ENCODE results near the gene KLHL30.

Gene KLHL30

GRCh38 chr2:238143239-238143951, 4.9 kb downstream of the KLHL30 start:
- DNase-seq (ENCODE audit: insufficient read length, low spot score) (no peak), FAIRE-seq (no peak)
- TF ChIP-seq CTCF (IDR thresholded peaks at IDR 0.05; ENCODE audit: insufficient read depth, missing control alignments) = no peak

DNA sequence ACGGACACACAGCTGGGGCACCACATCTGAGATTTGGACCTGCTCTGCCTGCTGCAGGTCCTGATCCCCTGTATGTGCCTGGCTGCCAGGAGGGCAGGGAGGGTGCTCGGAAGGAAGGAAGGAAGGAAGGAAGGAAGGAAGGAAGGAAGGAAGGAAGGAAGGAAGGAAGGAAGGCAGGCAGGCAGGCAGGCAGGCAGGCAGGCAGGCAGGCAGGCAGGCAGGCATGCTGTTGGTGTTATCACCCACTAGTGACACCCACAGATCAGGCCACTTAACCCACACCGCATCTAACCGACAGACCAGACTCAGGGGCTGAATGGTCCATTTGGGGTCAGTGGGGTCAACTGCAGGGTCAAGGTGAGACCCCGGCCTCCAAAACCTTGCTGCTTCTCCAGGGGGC, 5.8 kb downstream of the KLHL30 start:
- DNase-seq (ENCODE audit: insufficient read length, low spot score) = no peak
- no peak for FAIRE-seq
- TF ChIP-seq CTCF (IDR thresholded peaks at IDR 0.05; ENCODE audit: insufficient read depth, missing control alignments) = no peak

DNA sequence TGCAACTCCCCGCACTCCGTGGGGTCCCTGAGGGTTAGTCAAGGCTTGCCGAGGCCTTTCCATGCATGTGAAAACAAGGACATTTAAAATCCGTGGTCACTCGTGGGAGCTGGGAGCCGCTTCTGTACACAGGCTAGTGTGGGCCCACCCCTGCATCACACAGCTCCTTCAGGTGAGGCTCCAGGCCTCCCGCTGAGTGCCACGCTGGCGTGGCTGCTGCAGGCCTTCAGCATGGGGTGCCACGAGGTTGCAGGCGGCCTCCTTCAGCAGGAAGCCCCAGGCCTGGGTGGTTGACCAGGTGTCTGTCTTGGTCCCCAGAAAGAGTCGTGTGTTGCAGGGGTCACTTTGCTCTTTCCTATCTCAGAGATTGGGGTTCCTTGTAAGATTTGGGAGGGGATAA, 6.6 kb downstream of the KLHL30 start:
- TF ChIP-seq CTCF (IDR thresholded peaks at IDR 0.05; ENCODE audit: insufficient read depth, missing control alignments) = no peak
- no peak for FAIRE-seq

DNA sequence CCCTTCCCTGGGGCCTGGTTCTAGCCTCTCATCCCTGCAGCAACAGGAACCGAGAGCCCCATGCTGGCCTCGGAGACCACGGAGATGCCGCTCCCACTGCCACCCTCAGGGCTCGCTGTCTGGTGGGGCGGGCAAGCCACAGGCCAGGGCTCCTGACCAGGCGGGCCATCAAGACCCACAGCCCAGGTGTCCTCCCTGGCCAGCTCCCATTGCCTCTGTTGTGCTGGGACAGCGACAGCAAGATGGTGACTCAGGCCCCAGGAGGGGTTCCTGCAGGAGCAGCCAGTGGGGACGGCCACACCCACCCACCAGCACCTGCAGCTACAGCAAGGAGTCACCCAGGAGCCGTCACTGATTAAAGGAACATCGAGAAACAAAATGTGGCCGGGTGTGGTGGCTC, 7.4 kb downstream of the KLHL30 start:
- no peak for TF ChIP-seq CTCF (IDR thresholded peaks at IDR 0.05; ENCODE audit: insufficient read depth, missing control alignments)
- no peak for FAIRE-seq
- no peak for DNase-seq (ENCODE audit: insufficient read length, low spot score)

More for the DNA sequence above, 6.6 kb downstream of the KLHL30 start:
- DNase-seq (ENCODE audit: insufficient read length, low spot score) = no peak

DNA sequence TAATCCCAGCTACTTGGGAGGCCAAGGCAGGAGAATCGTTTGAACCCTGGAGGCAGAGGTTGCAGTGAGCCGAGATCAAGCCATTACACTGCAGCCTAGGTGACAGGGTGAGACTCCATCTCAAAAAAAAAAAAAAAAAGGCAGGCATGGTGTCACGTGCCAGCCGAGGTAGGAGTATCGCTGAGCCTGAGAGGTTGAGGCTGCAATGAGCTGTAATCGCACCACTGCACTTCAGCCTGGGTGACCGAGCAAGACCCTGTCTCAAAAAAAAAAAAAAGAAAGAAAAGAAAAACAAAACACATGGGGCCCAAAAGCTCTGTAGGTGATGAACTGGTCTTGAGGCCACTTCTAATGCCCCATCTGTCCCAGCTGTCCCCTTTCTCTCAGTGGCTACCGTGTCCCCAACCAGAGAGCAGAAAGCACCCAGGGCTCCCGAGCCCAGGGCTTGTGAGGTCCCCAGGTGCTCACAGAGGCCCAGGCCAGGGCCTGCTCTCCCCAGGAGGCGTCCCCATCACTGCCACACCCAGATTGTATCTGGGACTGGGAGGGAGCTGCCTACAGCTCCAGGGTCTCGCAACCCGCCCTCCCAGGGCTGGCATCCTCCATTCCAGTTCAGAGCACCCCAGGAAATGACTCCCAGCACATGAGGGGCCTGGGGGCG, 8.5 kb downstream of the KLHL30 start:
- DNase-seq (ENCODE audit: insufficient read length, low spot score) = no peak
- no peak for FAIRE-seq
- no peak for TF ChIP-seq CTCF (IDR thresholded peaks at IDR 0.05; ENCODE audit: insufficient read depth, missing control alignments)

DNA sequence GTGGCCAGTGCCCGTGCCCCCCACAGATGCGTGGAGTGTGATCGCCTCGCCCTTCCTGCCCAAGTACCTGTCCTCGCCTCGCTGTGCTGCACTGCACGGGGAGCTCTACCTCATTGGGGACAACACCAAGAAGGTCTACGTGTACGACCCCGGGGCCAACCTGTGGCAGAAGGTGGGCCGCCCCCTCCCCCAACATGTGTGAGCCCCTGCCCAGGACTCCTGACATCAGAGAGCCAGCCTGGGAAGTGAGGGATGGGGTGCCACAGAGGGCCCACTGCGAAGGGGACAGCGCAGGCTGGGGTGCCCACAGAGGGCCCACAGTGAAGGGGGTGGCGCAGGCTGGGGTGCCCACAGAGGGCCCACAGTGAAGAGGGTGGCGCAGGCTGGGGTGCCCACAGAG, 10.5 kb downstream of the KLHL30 start:
- FAIRE-seq (no peak), DNase-seq (ENCODE audit: insufficient read length, low spot score) (no peak)
- no peak for TF ChIP-seq CTCF (IDR thresholded peaks at IDR 0.05; ENCODE audit: insufficient read depth, missing control alignments)

Measured in D721Med (cell line).